ENCODE data around the gene CELA2B. TPM values are rescaled to one million over a fixed set of nuclear protein-coding genes. Genes with fewer than 3 reads are reported as not detected.

The CELA2B gene
- total and polyA plus RNA-seq, 2 of the 8 experiments (the other 6 are each of a cell fraction or from before 2014, with no cell fraction given), result not detected

- no peak for TF ChIP-seq CHD7 (IDR thresholded peaks at IDR 0.05; ENCODE audit: insufficient replicate concordance, low read length)
- TF ChIP-seq EGR1 (IDR thresholded peaks at IDR 0.05; ENCODE audit: borderline replicate concordance, low read depth, low read length), result no peak
- no peak for TF ChIP-seq TBP (IDR thresholded peaks at IDR 0.05; ENCODE audit: low read depth, low read length)
- no peak for TF ChIP-seq POLR2A (IDR thresholded peaks at IDR 0.05; ENCODE audit: control extremely low read depth in 1 of 2, low read depth in 2 of 2, low read length in 2 of 2)
- no peak for TF ChIP-seq CTBP2 (IDR thresholded peaks at IDR 0.05; ENCODE audit: borderline replicate concordance, insufficient read depth, insufficient read length, low read length)
- TF ChIP-seq JUN (IDR thresholded peaks at IDR 0.05; ENCODE audit: low read depth, low read length), result no peak
- TF ChIP-seq CEBPB (IDR thresholded peaks at IDR 0.05; ENCODE audit: low read depth, low read length), result no peak
- TF ChIP-seq CHD1 (IDR thresholded peaks at IDR 0.05; ENCODE audit: low read depth, low read length), result no peak
- TF ChIP-seq BRCA1 (IDR thresholded peaks at IDR 0.05; ENCODE audit: low read depth, low read length), result no peak
- no peak for TF ChIP-seq E2F6 (IDR thresholded peaks at IDR 0.05)
- TF ChIP-seq YY1 (IDR thresholded peaks at IDR 0.05; ENCODE audit: low read depth, low read length), result no peak
- TF ChIP-seq SP1 (IDR thresholded peaks at IDR 0.05; ENCODE audit: low read depth, low read length), result no peak
Observed at GRCh38 chr1:15442759-15443158, 33.1 kb upstream of the CELA2B start (continued).

Data from H1 (cell line).